ENCODE measurements around the gene STK11IP. TPM values are rescaled to one million over a fixed set of nuclear protein-coding genes. Genes with fewer than 3 reads are reported as not detected.
"Not testable (repeated sequence)": the region's sequence is repeated elsewhere in the genome, so short reads cannot be mapped to it uniquely, and the experiment has no call there.

Gene STK11IP
- total RNA-seq, 1 donor from 2014 or later: 25.5 TPM

DNA sequence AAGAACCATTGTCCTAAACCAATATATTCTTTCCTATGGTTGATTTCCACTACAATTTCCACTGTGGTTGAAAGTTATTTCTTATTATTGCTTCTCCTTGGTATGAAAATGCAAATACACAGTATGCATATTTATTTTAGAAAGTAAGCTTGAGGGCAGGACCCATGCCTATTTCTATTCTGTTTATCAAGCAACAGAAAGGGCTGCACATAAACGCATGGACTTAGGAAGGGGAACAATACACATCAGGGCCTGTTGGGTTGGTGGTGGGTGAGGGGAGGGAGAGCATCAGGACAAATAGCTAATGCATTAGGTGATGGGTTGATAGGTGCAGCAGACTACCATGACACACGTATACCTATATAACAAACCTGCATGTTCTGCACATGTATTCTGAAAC is 50.5 kb downstream of the STK11IP start:
- H3K27ac Mint-ChIP-seq (ENCODE audit: unreplicated experiment): no peak overlapping the region
- H3K4me1 Mint-ChIP-seq (ENCODE audit: low read depth): peaks cover 18% of the 10 kb centered on the region
- no peak for TF ChIP-seq CTCF (IDR thresholded peaks at IDR 0.05)
- H3K4me3 Mint-ChIP-seq (ENCODE audit: unreplicated experiment): no peak overlapping the region
- peaks cover 3% of the 10 kb centered on the region for H3K36me3 Mint-ChIP-seq (ENCODE audit: low read depth)
- peaks cover 14% of the 10 kb centered on the region for H3K27me3 Mint-ChIP-seq (ENCODE audit: low read depth)
- peaks cover 3% of the 10 kb centered on the region for H3K9me3 Mint-ChIP-seq (ENCODE audit: low read depth)
- no peak for DNase-seq (ENCODE audit: low spot score)

GRCh38 chr2:219648963-219649362 is 51.3 kb downstream of the STK11IP start:
- Mint-ChIP-seq H3K27me3 (ENCODE audit: low read depth) (peaks cover 19% of the 10 kb centered on the region), H3K9me3 (ENCODE audit: low read depth) (peaks cover 3% of the 10 kb centered on the region), H3K4me1 (ENCODE audit: low read depth) (peaks cover 18% of the 10 kb centered on the region), H3K36me3 (ENCODE audit: low read depth) (peaks cover 3% of the 10 kb centered on the region), H3K27ac (ENCODE audit: unreplicated experiment) (no peak overlapping the region), H3K4me3 (ENCODE audit: unreplicated experiment) (no peak overlapping the region)
- no peak for DNase-seq (ENCODE audit: low spot score)
- TF ChIP-seq CTCF (IDR thresholded peaks at IDR 0.05): no peak

DNA sequence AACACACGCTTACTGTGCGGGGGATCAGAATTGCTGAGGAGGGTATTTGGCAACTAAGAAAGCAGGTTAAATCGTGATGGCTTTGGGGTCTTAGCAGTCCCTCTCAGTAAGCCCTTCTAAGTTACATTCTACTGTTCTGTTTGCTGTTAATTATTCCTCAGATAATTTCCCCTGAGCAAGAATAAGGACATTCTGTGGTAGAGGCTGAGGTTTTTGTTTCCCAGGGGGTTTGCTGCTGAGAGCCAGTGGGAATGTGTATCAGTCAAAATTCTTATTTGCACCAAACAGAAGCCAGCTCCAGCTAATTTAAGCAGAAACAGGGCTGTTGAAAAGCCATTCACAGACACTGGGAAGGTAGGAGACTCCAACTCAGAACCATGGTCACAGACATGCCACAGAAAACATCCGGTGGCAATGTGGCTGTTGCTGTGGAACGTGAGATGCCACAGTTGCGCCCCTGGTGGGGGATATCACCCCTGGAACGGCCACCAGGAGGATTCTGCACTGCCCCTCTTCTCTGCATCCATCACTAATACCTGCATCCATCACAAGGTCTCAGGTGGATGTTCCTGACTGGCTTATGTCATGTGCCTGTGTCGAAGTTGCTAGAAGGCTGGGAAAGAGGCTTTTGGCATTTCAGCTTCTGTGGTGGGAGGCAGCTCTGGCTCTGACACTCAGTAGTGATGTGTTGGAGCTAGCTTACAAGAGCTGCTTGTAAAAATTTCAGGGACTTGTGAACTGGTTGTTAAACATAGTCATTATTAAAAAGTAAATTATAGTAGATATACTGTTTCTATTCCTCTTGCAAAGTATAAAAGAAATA is 53.0 kb downstream of the STK11IP start:
- no peak overlapping the region for H3K27ac Mint-ChIP-seq (ENCODE audit: unreplicated experiment)
- H3K9me3 Mint-ChIP-seq (ENCODE audit: low read depth): peaks cover 3% of the 10 kb centered on the region
- H3K4me3 Mint-ChIP-seq (ENCODE audit: unreplicated experiment): no peak overlapping the region
- H3K27me3 Mint-ChIP-seq (ENCODE audit: low read depth): peaks cover 28% of the 10 kb centered on the region
- peaks cover 10% of the 10 kb centered on the region for H3K4me1 Mint-ChIP-seq (ENCODE audit: low read depth)
- no peak for DNase-seq (ENCODE audit: low spot score)
- no peak for TF ChIP-seq CTCF (IDR thresholded peaks at IDR 0.05)
- H3K36me3 Mint-ChIP-seq (ENCODE audit: low read depth): peaks cover 3% of the 10 kb centered on the region

GRCh38 chr2:219651656-219652055 is 54.0 kb downstream of the STK11IP start:
- H3K4me1 Mint-ChIP-seq (ENCODE audit: low read depth): not testable (repeated sequence)
- peaks cover 28% of the 10 kb centered on the region for H3K27me3 Mint-ChIP-seq (ENCODE audit: low read depth)

GRCh38 chr2:219656526-219656925 is 58.9 kb downstream of the STK11IP start:
- H3K4me3 Mint-ChIP-seq (ENCODE audit: unreplicated experiment): no peak overlapping the region
- no peak for DNase-seq (ENCODE audit: low spot score)
- peaks cover 3% of the 10 kb centered on the region for H3K36me3 Mint-ChIP-seq (ENCODE audit: low read depth)
- peaks cover 41% of the 10 kb centered on the region for H3K27me3 Mint-ChIP-seq (ENCODE audit: low read depth)
- H3K27ac Mint-ChIP-seq (ENCODE audit: unreplicated experiment): no peak overlapping the region
- peaks cover 18% of the 10 kb centered on the region for H3K9me3 Mint-ChIP-seq (ENCODE audit: low read depth)
- TF ChIP-seq CTCF (IDR thresholded peaks at IDR 0.05): no peak
- H3K4me1 Mint-ChIP-seq (ENCODE audit: low read depth): no peaks in the 10 kb centered on the region

More at GRCh38 chr2:219651656-219652055, 54.0 kb downstream of the STK11IP start:
- H3K9me3 Mint-ChIP-seq (ENCODE audit: low read depth); H3K4me3 Mint-ChIP-seq (ENCODE audit: unreplicated experiment); DNase-seq (ENCODE audit: low spot score); H3K36me3 Mint-ChIP-seq (ENCODE audit: low read depth); H3K27ac Mint-ChIP-seq (ENCODE audit: unreplicated experiment): not testable (repeated sequence)
